Measurements from ENCODE around the gene SOX6.

The SOX6 gene

GRCh38 chr11:15956302-15956701 is 400.0 kb downstream of the SOX6 start:
- no peak for DNase-seq (ENCODE audit: low read depth)

GRCh38 chr11:15955595-15955994 is 400.8 kb downstream of the SOX6 start:
- DNase-seq (ENCODE audit: low read depth) = no peak

- DNase-seq (ENCODE audit: low read depth) = no peak
Observed at GRCh38 chr11:15947681-15948648, 408.4 kb downstream of the SOX6 start.

- DNase-seq (ENCODE audit: low read depth) = no peak
Observed at GRCh38 chr11:15945726-15946125, 410.6 kb downstream of the SOX6 start.

- DNase-seq (ENCODE audit: low read depth) = no peak
Observed at GRCh38 chr11:15944460-15944859, 411.9 kb downstream of the SOX6 start.

- no peak for DNase-seq (ENCODE audit: low read depth)
Observed at GRCh38 chr11:15943418-15944197, 412.7 kb downstream of the SOX6 start.

GRCh38 chr11:15942936-15943335 is 413.4 kb downstream of the SOX6 start:
- DNase-seq (ENCODE audit: low read depth) = no peak

- no peak for DNase-seq (ENCODE audit: low read depth)
Observed at GRCh38 chr11:15942126-15942525, 414.2 kb downstream of the SOX6 start.

- peak; percentile 72 for DNase-seq (ENCODE audit: low read depth)
Observed at GRCh38 chr11:15941206-15941770, 415.1 kb downstream of the SOX6 start.

- no peak for DNase-seq (ENCODE audit: low read depth)
Observed at GRCh38 chr11:15940462-15941205, 415.7 kb downstream of the SOX6 start.

- DNase-seq (ENCODE audit: low read depth) = no peak
Observed at GRCh38 chr11:15938983-15939382, 417.4 kb downstream of the SOX6 start.

GRCh38 chr11:15938121-15938611 is 418.2 kb downstream of the SOX6 start:
- DNase-seq (ENCODE audit: low read depth) = no peak

- no peak for DNase-seq (ENCODE audit: low read depth)
Observed at GRCh38 chr11:15937601-15938120, 418.7 kb downstream of the SOX6 start.

- no peak for DNase-seq (ENCODE audit: low read depth)
Observed at GRCh38 chr11:15936011-15936410, 420.3 kb downstream of the SOX6 start.

GRCh38 chr11:15935373-15935772 is 421.0 kb downstream of the SOX6 start:
- no peak for DNase-seq (ENCODE audit: low read depth)

- DNase-seq (ENCODE audit: low read depth) = no peak
Observed at GRCh38 chr11:15933886-15934625, 422.3 kb downstream of the SOX6 start.

- DNase-seq (ENCODE audit: low read depth) = no peak
Observed at GRCh38 chr11:15932417-15932816, 423.9 kb downstream of the SOX6 start.

GRCh38 chr11:15931497-15931896 is 424.8 kb downstream of the SOX6 start:
- DNase-seq (ENCODE audit: low read depth) = no peak

GRCh38 chr11:15930442-15931025 is 425.8 kb downstream of the SOX6 start:
- DNase-seq (ENCODE audit: low read depth) = no peak

- no peak for DNase-seq (ENCODE audit: low read depth)
Observed at GRCh38 chr11:15929371-15929901, 426.9 kb downstream of the SOX6 start.
